PC-3 (cell line): ENCODE data around the gene FLYWCH2.

Experiments used
- EZH2phosphoT487 ChIP-seq: fragments of 300-600 bp; sonication (generic); IDR thresholded peaks from 2 replicates; pipeline ENCODE4 v1.6.1; 2018; ENCODE audit warnings: mild to moderate bottlenecking, antibody characterized with exemption, low read length, borderline replicate concordance
- TF ChIP-seq, protein P1 (sequence below): fragments of 300-600 bp; sonication (generic); conservative IDR thresholded peaks from 2 replicates; pipeline ENCODE4 v1.5.1; 2017; ENCODE audit warnings: antibody characterized with exemption, low read depth, mild to moderate bottlenecking, low read length

GRCh38 chr16:2865651-2866050, 17.4 kb upstream of the FLYWCH2 start:
- TF ChIP-seq, protein P1, sequence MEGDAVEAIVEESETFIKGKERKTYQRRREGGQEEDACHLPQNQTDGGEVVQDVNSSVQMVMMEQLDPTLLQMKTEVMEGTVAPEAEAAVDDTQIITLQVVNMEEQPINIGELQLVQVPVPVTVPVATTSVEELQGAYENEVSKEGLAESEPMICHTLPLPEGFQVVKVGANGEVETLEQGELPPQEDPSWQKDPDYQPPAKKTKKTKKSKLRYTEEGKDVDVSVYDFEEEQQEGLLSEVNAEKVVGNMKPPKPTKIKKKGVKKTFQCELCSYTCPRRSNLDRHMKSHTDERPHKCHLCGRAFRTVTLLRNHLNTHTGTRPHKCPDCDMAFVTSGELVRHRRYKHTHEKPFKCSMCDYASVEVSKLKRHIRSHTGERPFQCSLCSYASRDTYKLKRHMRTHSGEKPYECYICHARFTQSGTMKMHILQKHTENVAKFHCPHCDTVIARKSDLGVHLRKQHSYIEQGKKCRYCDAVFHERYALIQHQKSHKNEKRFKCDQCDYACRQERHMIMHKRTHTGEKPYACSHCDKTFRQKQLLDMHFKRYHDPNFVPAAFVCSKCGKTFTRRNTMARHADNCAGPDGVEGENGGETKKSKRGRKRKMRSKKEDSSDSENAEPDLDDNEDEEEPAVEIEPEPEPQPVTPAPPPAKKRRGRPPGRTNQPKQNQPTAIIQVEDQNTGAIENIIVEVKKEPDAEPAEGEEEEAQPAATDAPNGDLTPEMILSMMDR: no peak
- no peak for TF ChIP-seq EZH2phosphoT487
